IMR-90 (cell line): ENCODE results near the gene ZC3H8. TPM values are rescaled to one million over a fixed set of nuclear protein-coding genes. Genes with fewer than 3 reads are reported as not detected.

Experiments used
- ATAC-seq: fragments of 200-7000 bp; cut with Tn5 transposase; 2 replicates; pipeline ENCODE4 v1.9.1; 2020; ENCODE audit warnings: low read depth, mild to moderate bottlenecking, moderate library complexity
- BruUV-seq: library from RNA; stranded (reverse); fragments of 400-500 nt; replicated peaks from 2 replicates; lab custom pipeline; 2021; lab: Mats Ljungman, UMichigan
- CTCF ChIA-PET: fragments of 300-600 bp; formaldehyde crosslinking; extraction: SDS; loops from one replicate; lab custom pipeline; 2021; ENCODE audit warnings: antibody characterized with exemption; lab: Yijun Ruan, JAX
- POLR2A ChIA-PET: fragments of 300-600 bp; sonication (Branson Sonifier 250); formaldehyde crosslinking; loops from one replicate; lab custom pipeline; 2022; ENCODE audit warnings: antibody characterized with exemption; ENCODE audit not compliant: unreplicated experiment; lab: Charles Lee
- DNase-seq: peaks from one replicate; pipeline ENCODE4 v3.0.0; 2013
- H2AFZ ChIP-seq: replicated peaks from 2 replicates; pipeline ENCODE3; 2013; ENCODE audit warnings: low read length, mild to moderate bottlenecking; ENCODE audit not compliant: poor library complexity
- H2AK5ac ChIP-seq: 2 replicates; pipeline ENCODE4 v1.6.1; 2013; ENCODE audit warnings: low read depth, low read length, inconsistent platforms
- H2AK9ac ChIP-seq: replicated peaks from 2 replicates; pipeline ENCODE3; 2013; ENCODE audit warnings: mild to moderate bottlenecking, low read depth, low read length, moderate library complexity; ENCODE audit not compliant: poor library complexity
- H2BK120ac ChIP-seq: 2 replicates; pipeline ENCODE4 v1.6.1; 2013; ENCODE audit warnings: low read depth, low read length, inconsistent platforms
- H2BK15ac ChIP-seq: 3 replicates; pipeline ENCODE4 v1.6.1; 2013; ENCODE audit warnings: low read depth, low read length, inconsistent platforms
- H2BK20ac ChIP-seq: 2 replicates; pipeline ENCODE4 v1.6.1; 2013; ENCODE audit warnings: low read depth, mild to moderate bottlenecking, inconsistent platforms, low read length, moderate library complexity
- H2BK5ac ChIP-seq: 2 replicates; pipeline ENCODE4 v1.6.1; 2013; ENCODE audit warnings: mild to moderate bottlenecking, low read depth, low read length, inconsistent platforms; ENCODE audit not compliant: poor library complexity, severe bottlenecking
- H3K14ac ChIP-seq: replicated peaks from 2 replicates; pipeline ENCODE4 v1.6.1; 2013; ENCODE audit warnings: low read depth, low read length, inconsistent platforms
- H3K18ac ChIP-seq: 2 replicates; pipeline ENCODE4 v1.6.1; 2013; ENCODE audit warnings: low read depth, low read length, control low read depth
- H3K23ac ChIP-seq: 2 replicates; pipeline ENCODE4 v1.6.1; 2013; ENCODE audit warnings: low read depth, low read length, inconsistent platforms
- H3K27ac ChIP-seq: 2 replicates; pipeline ENCODE4 v1.5.1; 2013; ENCODE audit warnings: mild to moderate bottlenecking, control low read depth, low read length; ENCODE audit not compliant: insufficient read depth
- H3K27me3 ChIP-seq: 2 replicates; pipeline ENCODE4 v1.6.1; 2013; ENCODE audit warnings: low read length; ENCODE audit not compliant: control insufficient read depth, insufficient read depth
- H3K36me3 ChIP-seq: 2 replicates; pipeline ENCODE4 v1.6.1; 2013; ENCODE audit warnings: low read length, mixed read lengths; ENCODE audit not compliant: control insufficient read depth, insufficient read depth
- H3K4ac ChIP-seq: 2 replicates; pipeline ENCODE4 v1.6.1; 2013; ENCODE audit warnings: low read depth, low read length, inconsistent platforms
- H3K4me1 ChIP-seq: 2 replicates; pipeline ENCODE4 v1.6.1; 2013; ENCODE audit warnings: low read length, mixed read lengths; ENCODE audit not compliant: control insufficient read depth, insufficient read depth
- H3K4me2 ChIP-seq: 2 replicates; pipeline ENCODE4 v1.6.1; 2013; ENCODE audit warnings: low read depth, mild to moderate bottlenecking, control low read depth, low read length, moderate library complexity
- H3K4me3 ChIP-seq: 2 replicates; pipeline ENCODE4 v1.5.1; 2013; ENCODE audit warnings: low read depth, mild to moderate bottlenecking, control low read depth, low read length, moderate library complexity; ENCODE audit not compliant: insufficient read depth
- H3K56ac ChIP-seq: 2 replicates; pipeline ENCODE4 v1.6.1; 2013; ENCODE audit warnings: low read length, inconsistent platforms; ENCODE audit not compliant: insufficient read depth; ENCODE audit errors: extremely low read depth
- H3K79me1 ChIP-seq, 2 experiments: 2 replicates each; pipeline ENCODE4 v1.6.1; 2013; ENCODE audit warnings: low read length in 2 of 2, inconsistent platforms in 1 of 2, low read depth in 1 of 2
- H3K9ac ChIP-seq: 2 replicates; pipeline ENCODE4 v1.6.1; 2013; ENCODE audit warnings: low read depth, low read length, control low read depth
- H3K9me1 ChIP-seq: 2 replicates; pipeline ENCODE4 v1.6.1; 2013; ENCODE audit warnings: low read length, inconsistent platforms; ENCODE audit not compliant: insufficient read depth
- H3K9me3 ChIP-seq: 2 replicates; pipeline ENCODE4 v1.6.1; 2013; ENCODE audit warnings: low read length; ENCODE audit not compliant: control insufficient read depth, insufficient read depth
- H4K20me1 ChIP-seq: 2 replicates; pipeline ENCODE4 v1.6.1; 2013; ENCODE audit warnings: low read length, inconsistent platforms; ENCODE audit not compliant: insufficient read depth
- H4K5ac ChIP-seq: 2 replicates; pipeline ENCODE4 v1.6.1; 2013; ENCODE audit warnings: mild to moderate bottlenecking, low read depth, low read length, control low read depth
- H4K8ac ChIP-seq, 2 experiments: 2 replicates each; pipeline ENCODE4 v1.6.1; 2013; ENCODE audit warnings: low read depth in 2 of 2, low read length in 2 of 2, control low read depth in 1 of 2, inconsistent platforms in 1 of 2
- H4K91ac ChIP-seq: 2 replicates; pipeline ENCODE4 v1.6.1; 2013; ENCODE audit warnings: low read depth, low read length, inconsistent platforms; ENCODE audit not compliant: insufficient read depth
- BHLHE40 ChIP-seq: fragments of 150-350 bp; IDR thresholded peaks from 2 replicates; pipeline ENCODE4 v1.6.1; 2016; ENCODE audit warnings: mild to moderate bottlenecking, low read depth, low read length
- CEBPB ChIP-seq: IDR thresholded peaks from 2 replicates; pipeline ENCODE4 v1.6.1; 2012; ENCODE audit warnings: low read depth, low read length, improper control_type of control experiment
- CHD1 ChIP-seq: IDR thresholded peaks from 2 replicates; pipeline ENCODE4 v1.6.1; 2012; ENCODE audit warnings: low read depth, low read length, improper control_type of control experiment
- CTCF ChIP-seq: conservative IDR thresholded peaks from 2 replicates; pipeline ENCODE4 v1.5.1; 2012; ENCODE audit warnings: mild to moderate bottlenecking, low read depth, low read length, improper control_type of control experiment
- MAFK ChIP-seq: IDR thresholded peaks from 2 replicates; pipeline ENCODE4 v1.6.1; 2012; ENCODE audit warnings: low read depth, low read length, improper control_type of control experiment
- MAZ ChIP-seq: IDR thresholded peaks from 2 replicates; pipeline ENCODE4 v1.6.1; 2012; ENCODE audit warnings: low read depth, mild to moderate bottlenecking, low read length, improper control_type of control experiment, moderate library complexity, borderline replicate concordance
- MXI1 ChIP-seq: IDR thresholded peaks from 2 replicates; pipeline ENCODE4 v1.6.1; 2012; ENCODE audit warnings: low read depth, mild to moderate bottlenecking, low read length, moderate library complexity, borderline replicate concordance
- NFE2L2 ChIP-seq: fragments of 150-350 bp; IDR thresholded peaks from 2 replicates; pipeline ENCODE4 v1.6.1; 2016; ENCODE audit warnings: low read depth, mild to moderate bottlenecking, low read length
- RCOR1 ChIP-seq: IDR thresholded peaks from 2 replicates; pipeline ENCODE4 v1.6.1; 2012; ENCODE audit warnings: mild to moderate bottlenecking, low read length, improper control_type of control experiment; ENCODE audit not compliant: insufficient replicate concordance
- RFX5 ChIP-seq: IDR thresholded peaks from 2 replicates; pipeline ENCODE4 v1.8.0; 2012; ENCODE audit warnings: low read depth, mild to moderate bottlenecking, low read length, moderate library complexity
- USF2 ChIP-seq: fragments of 150-350 bp; IDR thresholded peaks from 2 replicates; pipeline ENCODE4 v1.6.1; 2017; ENCODE audit warnings: mild to moderate bottlenecking, antibody characterized with exemption, low read length, low read depth
- WGBS, 2 experiments: methylation state at CpG; one replicate each; pipeline versions ENCODE4 v1.1.5 to v1.1.7; 2013; ENCODE audit warnings: missing lambda C conversion rate in 2 of 2; ENCODE audit not compliant: insufficient read length in 1 of 2; ENCODE audit errors: extremely low coverage in 2 of 2; 5-methylcytosine and 5-hydroxymethylcytosine counted together
- dilution Hi-C: fragments of 300-500 bp; cut with HindIII; formaldehyde crosslinking; loops from one replicate; pipeline ENCODE4 v1.14.3; 2018; ENCODE audit warnings: low sequenced_read_pairs; ENCODE audit not compliant: unreplicated experiment
- in situ Hi-C: fragments of 300-500 bp; cut with MboI; formaldehyde crosslinking; loops from 3 replicates; pipeline ENCODE4 v1.14.3; 2019; ENCODE audit warnings: low sequenced_read_pairs, inconsistent platforms, mixed read lengths
- intact Hi-C: fragments of 100-400 bp; cut with micrococcal nuclease; formaldehyde crosslinking; loops from 2 replicates; pipeline ENCODE4 v1.10.0; 2022
- polyA plus RNA-seq, 3 experiments: library from polyadenylated mRNA; depleted of rRNA; stranded (reverse); fragments of >200 nt; gene quantifications; 2 replicates each; pipeline ENCODE4 v1.2.3, GENCODE V29; 2012; ENCODE audit warnings: low replicate concordance in 1 of 3
- total RNA-seq: library from RNA; depleted of rRNA; stranded (reverse); fragments of >200 nt; gene quantifications from 2 replicates; pipeline ENCODE4 v1.2.3, GENCODE V29; 2012

ZC3H8 gene
- total and polyA plus RNA-seq, 2 of the 4 experiments (the other 2 are of a cell fraction) = 0.18 to 1.6 TPM

GRCh38 chr2:112201696-112202430 lies 53.0 kb downstream of the ZC3H8 start:
- no peak overlapping the region for H2AK9ac ChIP-seq
- no peak overlapping the region for H3K23ac ChIP-seq
- no peak overlapping the region for H3K4me3 ChIP-seq
- dilution Hi-C loops = no loop called here
- no peak overlapping the region for H2AFZ ChIP-seq
- POLR2A ChIA-PET = no interaction called here
- no peaks in the 10 kb centered on the region for H3K4me1 ChIP-seq
- no peak overlapping the region for H3K4ac ChIP-seq
- no peak overlapping the region for H3K14ac ChIP-seq
- H3K9ac ChIP-seq = no peak overlapping the region
- no peaks in the 10 kb centered on the region for H3K36me3 ChIP-seq
- no peak overlapping the region for H2AK5ac ChIP-seq
- peaks cover 15% of the 10 kb centered on the region for H3K27me3 ChIP-seq
- no peak overlapping the region for H3K56ac ChIP-seq
- CTCF ChIA-PET = interaction anchor here (0.8 to 1.0 kb wide), 2 partner anchors 10 to 15 kb away, joined by 3 read pairs; no protein-coding TSS in a partner anchor
- DNase-seq = no peak
- TF ChIP-seq BHLHE40 (no peak), RFX5 (no peak), MAFK (no peak), MXI1 (no peak), CHD1 (no peak), RCOR1 (no peak), CEBPB (no peak), MAZ (no peak), CTCF (no peak), NFE2L2 (no peak), USF2 (no peak)
- H4K91ac ChIP-seq = no peak overlapping the region
- H2BK20ac ChIP-seq = no peak overlapping the region
- intact Hi-C loops = no loop called here
- no peak overlapping the region for H2BK5ac ChIP-seq
- H4K20me1 ChIP-seq = no peaks in the 10 kb centered on the region
- H3K9me3 ChIP-seq = peaks cover 2% of the 10 kb centered on the region; the same call in 1 of the 2 replicates
- BruUV-seq = no TSS peak
- H3K9me1 ChIP-seq = no peaks in the 10 kb centered on the region
- H3K4me2 ChIP-seq = no peak overlapping the region
- H2BK15ac ChIP-seq = no peak overlapping the region
- no peak for ATAC-seq
- H4K8ac ChIP-seq = no peak overlapping the region
- no CpG with 5 or more reads among the region's 3 CpGs for WGBS, 2 experiments
- no peak overlapping the region for H3K27ac ChIP-seq
- H3K79me1 ChIP-seq = no peaks in the 10 kb centered on the region
- no peak overlapping the region for H3K18ac ChIP-seq
- in situ Hi-C loops = no loop called here
- no peak overlapping the region for H4K5ac ChIP-seq
- H2BK120ac ChIP-seq = no peak overlapping the region
